ENCODE results near the gene CGB5. TPM values are rescaled to one million over a fixed set of nuclear protein-coding genes. Genes with fewer than 3 reads are reported as not detected.
A peak's percentile ranks its signal among the peaks of the same experiment; 100 is the strongest.
"Not testable (repeated sequence)": the region's sequence is repeated elsewhere in the genome, so short reads cannot be mapped to it uniquely, and the experiment has no call there.

The CGB5 gene
- total RNA-seq, 2 experiments from 2014 or later: not detected

DNA sequence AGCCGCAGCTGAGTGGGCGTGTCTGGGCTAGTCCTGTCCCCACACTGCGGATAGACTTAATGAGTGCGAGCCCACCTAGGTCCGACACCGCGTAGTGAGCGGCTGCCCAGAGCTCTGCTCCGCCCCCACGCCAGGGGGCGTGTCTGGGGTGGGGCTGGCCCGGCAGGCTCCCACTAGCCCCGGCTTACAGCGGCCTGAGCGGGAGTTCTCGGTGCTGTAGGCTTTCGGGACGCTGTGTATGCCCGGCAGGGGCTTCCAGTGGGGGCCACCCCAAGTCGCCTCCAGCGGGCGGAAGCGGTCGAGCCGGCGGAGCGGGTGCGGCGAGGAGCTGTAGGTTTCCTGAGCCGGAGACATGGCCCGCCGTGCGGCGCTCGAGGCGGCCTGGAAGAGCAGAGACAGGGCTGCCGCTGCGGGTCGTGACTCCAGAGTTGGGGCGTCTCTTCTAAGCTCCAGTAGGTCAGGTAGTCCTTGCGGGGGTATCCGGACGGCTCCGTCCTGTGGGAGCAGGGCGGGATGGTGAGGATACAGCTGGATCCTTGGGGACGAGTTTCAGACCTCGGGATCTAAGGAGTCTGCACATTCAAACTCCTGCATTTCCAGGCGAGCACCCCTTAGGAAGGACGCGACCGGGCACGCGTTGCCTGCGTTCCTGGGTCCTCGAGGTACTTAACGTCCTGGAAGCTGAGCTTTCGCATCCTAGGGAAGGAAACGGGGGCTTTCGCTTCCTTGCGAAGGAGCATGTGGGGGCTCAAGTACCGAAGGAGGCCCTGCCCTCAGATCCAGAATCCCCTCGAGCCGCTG is 12.7 kb downstream of the CGB5 start:
- H3K9me3 Mint-ChIP-seq: no peaks in the 10 kb centered on the region
- H3K4me3 Mint-ChIP-seq: peak overlapping the region; percentile 51
- ChIA-PET POLR2A (no interaction called here), CTCF (interaction anchor here (0.6 to 2.0 kb wide), 5 partner anchors 10 to 363 kb away, joined by 3 to 6 read pairs (median 3); no protein-coding TSS in a partner anchor)
- H3K27ac Mint-ChIP-seq: no peak overlapping the region
- peaks cover 54% of the 10 kb centered on the region for H3K27me3 Mint-ChIP-seq
- peaks cover 23% of the 10 kb centered on the region for H3K4me1 Mint-ChIP-seq
- DNase-seq: peak; percentile 41
- H3K36me3 Mint-ChIP-seq (ENCODE audit: low read depth): no peaks in the 10 kb centered on the region

DNA sequence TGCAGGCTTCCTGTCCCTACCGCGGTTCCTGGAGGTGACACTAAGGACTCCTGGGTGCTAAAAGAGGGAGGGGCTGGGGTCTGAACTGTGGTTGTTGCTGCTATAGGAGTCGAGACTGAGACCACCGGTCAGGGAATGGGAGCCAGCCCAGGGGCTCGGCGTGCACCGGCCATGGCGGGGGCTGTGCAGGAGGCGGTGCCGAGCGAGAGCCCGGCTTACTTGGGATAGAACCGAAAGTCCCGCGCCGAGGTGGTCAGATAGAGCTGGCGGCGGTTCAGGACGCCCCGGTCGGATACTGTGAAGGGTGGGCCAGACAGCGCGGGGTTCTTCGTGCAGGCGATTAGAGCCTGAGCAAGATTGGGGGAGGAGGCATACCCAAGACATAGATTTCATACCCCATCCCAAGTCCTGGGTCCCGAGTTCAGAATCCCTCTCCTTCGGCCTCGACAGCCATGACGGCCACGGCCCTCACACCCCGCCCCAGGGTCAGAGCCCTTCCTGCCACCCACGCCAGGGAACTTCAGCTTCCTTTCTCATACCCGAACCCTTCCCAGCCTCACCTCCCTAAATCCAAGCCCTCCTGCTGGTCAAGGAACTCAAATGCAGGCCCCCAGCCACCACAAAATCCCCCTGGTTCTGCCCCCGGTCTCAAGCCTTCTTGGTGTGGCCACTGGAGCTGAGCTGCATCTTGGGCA is 13.4 kb downstream of the CGB5 start:
- H3K9me3 Mint-ChIP-seq; H3K36me3 Mint-ChIP-seq (ENCODE audit: low read depth); POLR2A ChIA-PET; H3K27ac Mint-ChIP-seq; DNase-seq: not testable (repeated sequence)
- Mint-ChIP-seq H3K4me1 (peaks cover 23% of the 10 kb centered on the region), H3K27me3 (peaks cover 58% of the 10 kb centered on the region), H3K4me3 (peak overlapping the region; percentile 51)
- CTCF ChIA-PET: interaction anchor here (0.6 to 2.0 kb wide), 7 partner anchors 9 to 215 kb away, joined by 3 to 7 read pairs (median 3); partner anchors contain the start of gene LIN7B

DNA sequence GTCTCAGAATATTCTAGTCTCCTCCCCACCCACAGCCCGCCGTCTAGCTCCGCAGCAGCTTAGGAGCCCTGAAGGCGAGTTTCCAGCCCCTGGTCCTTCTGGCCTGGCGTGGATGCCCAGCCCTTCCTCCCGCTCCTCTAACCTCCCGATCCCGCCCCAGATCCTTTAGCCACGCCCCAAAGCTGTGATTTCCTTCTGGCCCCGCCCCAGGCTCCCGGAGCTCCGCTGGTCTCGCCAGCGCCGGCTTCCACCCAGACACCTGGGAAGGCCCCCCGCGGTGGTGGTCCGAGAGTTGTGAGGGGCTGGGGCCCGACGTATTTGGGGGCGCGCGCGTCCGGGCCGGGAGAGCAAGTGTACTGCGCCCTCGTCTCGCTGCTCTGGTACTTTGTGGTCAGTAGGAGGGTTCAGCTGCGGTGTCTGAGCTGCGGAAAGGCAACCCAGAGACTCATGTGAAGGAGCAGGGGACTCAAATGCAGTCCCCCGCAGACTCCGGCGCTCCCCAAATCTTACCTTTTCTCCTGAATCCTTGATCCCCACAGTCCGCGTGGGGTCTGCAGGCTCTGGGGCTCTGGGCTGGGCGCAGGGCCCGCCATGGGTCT is 14.1 kb downstream of the CGB5 start, which contains the start of gene CGB7:
Gene CGB7 (minus strand): TSS at position 114 of the 599 bp plus-strand sequence. CDS start 2,374 bp downstream, outside the sequence.
- ChIA-PET CTCF (interaction anchor here (0.6 to 2.0 kb wide), 7 partner anchors 8 to 216 kb away, joined by 3 to 7 read pairs (median 3); partner anchors contain the start of gene LIN7B), POLR2A (no interaction called here)
- H3K27me3 Mint-ChIP-seq: peaks cover 59% of the 10 kb centered on the region
- peak; percentile 30 for DNase-seq
- H3K4me1 Mint-ChIP-seq: peaks cover 23% of the 10 kb centered on the region
- H3K36me3 Mint-ChIP-seq (ENCODE audit: low read depth): no peaks in the 10 kb centered on the region
- no peaks in the 10 kb centered on the region for H3K9me3 Mint-ChIP-seq
- peak within 1 kb of the TSS; percentile 51 for H3K4me3 Mint-ChIP-seq
- no peak within 1 kb of the TSS for H3K27ac Mint-ChIP-seq

DNA sequence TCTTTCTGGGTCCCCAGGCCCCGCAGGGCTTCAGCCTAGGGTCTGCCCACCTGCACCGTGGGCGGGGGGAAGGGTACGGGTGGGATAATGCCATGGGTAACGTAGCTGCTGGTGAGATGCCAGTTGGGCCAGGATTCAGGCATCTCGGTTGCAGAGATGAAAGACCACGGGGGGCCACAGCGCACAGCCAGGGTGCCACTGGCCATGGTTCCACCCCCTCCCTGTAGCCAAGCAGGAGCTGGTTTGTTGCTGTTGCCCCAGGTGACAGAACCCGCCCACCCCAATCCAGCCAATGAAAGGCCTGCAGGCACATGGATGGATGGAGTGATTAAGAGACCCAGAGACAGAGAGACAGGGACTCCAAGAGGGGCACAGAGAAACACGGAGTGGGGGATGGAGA is 14.9 kb downstream of the CGB5 start:
- no peaks in the 10 kb centered on the region for H3K9me3 Mint-ChIP-seq
- no peak for DNase-seq
- peaks cover 23% of the 10 kb centered on the region for H3K4me1 Mint-ChIP-seq
- POLR2A ChIA-PET: no interaction called here
- H3K4me3 Mint-ChIP-seq: no peak overlapping the region
- no peaks in the 10 kb centered on the region for H3K36me3 Mint-ChIP-seq (ENCODE audit: low read depth)
- H3K27me3 Mint-ChIP-seq: peaks cover 66% of the 10 kb centered on the region
- H3K27ac Mint-ChIP-seq: no peak overlapping the region
- CTCF ChIA-PET: interaction anchor here (0.8 to 1.6 kb wide), 3 partner anchors 38 to 140 kb away, joined by 3 to 7 read pairs (median 6); a partner anchor contains a TSS

DNA sequence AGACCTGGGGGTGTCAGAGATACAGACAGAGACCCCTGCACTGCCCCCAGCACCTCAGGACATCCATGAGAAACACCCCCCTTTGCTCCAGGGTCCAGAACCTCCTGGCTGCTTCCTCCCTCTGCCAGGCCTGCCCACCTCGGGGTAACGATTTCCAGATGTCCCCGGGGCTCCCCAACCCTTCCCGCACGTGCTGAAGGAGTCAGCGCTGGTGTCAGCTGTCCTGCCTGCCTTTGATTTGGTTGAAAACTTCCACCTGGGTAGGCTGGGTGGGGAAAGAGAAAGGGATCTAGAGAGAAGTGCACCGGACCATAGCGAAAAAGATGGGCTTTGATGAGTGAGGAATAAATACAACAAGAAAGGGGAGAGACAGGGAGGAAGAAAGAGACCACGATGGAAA is 15.4 kb downstream of the CGB5 start:
- CTCF ChIA-PET: no interaction called here
- no peak for DNase-seq
- Mint-ChIP-seq H3K36me3 (ENCODE audit: low read depth) (no peaks in the 10 kb centered on the region), H3K27ac (no peak overlapping the region), H3K4me1 (peaks cover 23% of the 10 kb centered on the region), H3K4me3 (no peak overlapping the region), H3K27me3 (peaks cover 71% of the 10 kb centered on the region), H3K9me3 (no peaks in the 10 kb centered on the region)
- POLR2A ChIA-PET: no interaction called here

DNA sequence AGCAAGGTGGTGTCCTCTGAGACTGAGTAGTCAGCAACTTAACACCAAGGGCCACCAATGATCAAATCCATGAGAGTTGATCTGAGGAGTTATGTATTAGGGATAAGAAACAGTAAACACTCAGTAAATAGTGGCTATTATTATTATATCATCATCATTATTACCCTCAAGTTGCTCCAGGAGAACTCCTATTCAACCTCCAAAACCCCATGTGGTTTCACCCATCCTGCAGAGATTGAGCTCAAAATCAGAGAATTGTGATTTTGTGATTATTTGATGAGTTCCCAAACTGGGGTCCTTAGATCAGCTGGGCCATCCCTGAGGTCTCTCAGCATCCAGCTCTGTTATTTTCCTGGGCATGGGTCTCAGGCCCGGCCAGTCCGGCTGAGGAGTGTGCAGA is 17.4 kb downstream of the CGB5 start:
- H3K36me3 Mint-ChIP-seq (ENCODE audit: low read depth): no peaks in the 10 kb centered on the region
- H3K4me1 Mint-ChIP-seq: peaks cover 20% of the 10 kb centered on the region
- H3K27ac Mint-ChIP-seq: no peak overlapping the region
- no peak for DNase-seq
- ChIA-PET CTCF (interaction anchor here (0.6 to 1.5 kb wide), 3 partner anchors 28 to 268 kb away, joined by 3 to 6 read pairs (median 3); no protein-coding TSS in a partner anchor), POLR2A (no interaction called here)
- no peak overlapping the region for H3K4me3 Mint-ChIP-seq
- H3K9me3 Mint-ChIP-seq: no peaks in the 10 kb centered on the region
- H3K27me3 Mint-ChIP-seq: peaks cover 74% of the 10 kb centered on the region

DNA sequence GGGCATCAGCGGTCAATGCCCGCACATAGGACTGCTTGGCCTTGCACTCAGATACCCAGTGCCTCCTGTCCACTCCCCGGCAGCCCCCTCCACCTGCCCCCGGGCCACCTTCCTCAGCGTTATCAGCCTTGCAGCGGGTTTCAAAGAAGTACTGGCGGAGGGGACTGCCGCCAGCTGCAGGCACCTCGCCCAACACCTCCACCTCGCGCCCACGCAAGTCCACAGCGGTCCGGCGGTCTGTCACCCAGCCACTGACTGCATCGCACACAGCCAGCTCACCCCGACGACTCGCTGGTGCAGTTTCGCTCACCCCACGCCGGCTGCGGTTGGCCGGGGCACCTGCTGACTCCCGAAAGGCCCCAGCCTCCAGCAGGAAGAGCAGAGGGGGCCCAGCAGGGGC is 17.8 kb downstream of the CGB5 start:
- no peak for DNase-seq
- H3K4me3 Mint-ChIP-seq: no peak overlapping the region
- H3K4me1 Mint-ChIP-seq: peaks cover 17% of the 10 kb centered on the region
- H3K27me3 Mint-ChIP-seq: peaks cover 75% of the 10 kb centered on the region
- H3K27ac Mint-ChIP-seq: no peak overlapping the region
- CTCF ChIA-PET: interaction anchor here (0.6 to 0.7 kb wide), 2 partner anchors 27 to 267 kb away, joined by 3 read pairs; no protein-coding TSS in a partner anchor
- no peaks in the 10 kb centered on the region for H3K9me3 Mint-ChIP-seq
- no peaks in the 10 kb centered on the region for H3K36me3 Mint-ChIP-seq (ENCODE audit: low read depth)
- POLR2A ChIA-PET: no interaction called here

DNA sequence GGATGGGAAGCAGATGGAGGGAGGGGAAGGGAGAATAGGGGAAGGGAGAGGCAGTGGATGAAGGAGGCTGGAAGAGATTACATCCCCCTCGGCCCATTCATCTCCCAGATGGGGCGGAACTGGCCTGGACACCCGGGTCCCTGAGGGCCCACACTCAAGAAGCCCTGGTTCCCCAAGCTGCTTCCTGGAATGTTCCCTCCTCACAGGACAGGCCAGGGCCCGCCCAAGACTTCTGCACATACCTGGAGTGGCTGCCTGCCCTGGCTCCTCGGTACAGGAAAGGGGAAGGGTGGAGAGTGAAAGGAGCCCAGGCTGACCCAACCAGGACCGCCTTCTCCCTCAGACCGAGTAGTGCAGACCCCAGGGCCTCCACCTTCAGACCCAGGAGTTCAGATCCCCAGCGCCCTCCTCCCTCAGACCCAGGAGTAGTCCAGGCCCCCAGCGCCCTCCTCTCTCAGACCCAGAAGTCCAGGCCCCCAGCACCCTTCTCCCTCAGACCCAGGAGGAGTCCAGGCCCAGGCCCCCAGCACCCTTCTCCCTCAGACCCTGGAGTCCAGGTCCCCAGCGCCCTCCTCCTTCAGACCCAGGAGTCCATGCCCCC is 20.5 kb downstream of the CGB5 start:
- Mint-ChIP-seq H3K4me1 (no peaks in the 10 kb centered on the region), H3K4me3 (no peak overlapping the region), H3K9me3 (no peaks in the 10 kb centered on the region), H3K27me3 (peaks cover 70% of the 10 kb centered on the region), H3K36me3 (ENCODE audit: low read depth) (no peaks in the 10 kb centered on the region), H3K27ac (no peak overlapping the region)
- ChIA-PET CTCF (no interaction called here), POLR2A (no interaction called here)
- no peak for DNase-seq

DNA sequence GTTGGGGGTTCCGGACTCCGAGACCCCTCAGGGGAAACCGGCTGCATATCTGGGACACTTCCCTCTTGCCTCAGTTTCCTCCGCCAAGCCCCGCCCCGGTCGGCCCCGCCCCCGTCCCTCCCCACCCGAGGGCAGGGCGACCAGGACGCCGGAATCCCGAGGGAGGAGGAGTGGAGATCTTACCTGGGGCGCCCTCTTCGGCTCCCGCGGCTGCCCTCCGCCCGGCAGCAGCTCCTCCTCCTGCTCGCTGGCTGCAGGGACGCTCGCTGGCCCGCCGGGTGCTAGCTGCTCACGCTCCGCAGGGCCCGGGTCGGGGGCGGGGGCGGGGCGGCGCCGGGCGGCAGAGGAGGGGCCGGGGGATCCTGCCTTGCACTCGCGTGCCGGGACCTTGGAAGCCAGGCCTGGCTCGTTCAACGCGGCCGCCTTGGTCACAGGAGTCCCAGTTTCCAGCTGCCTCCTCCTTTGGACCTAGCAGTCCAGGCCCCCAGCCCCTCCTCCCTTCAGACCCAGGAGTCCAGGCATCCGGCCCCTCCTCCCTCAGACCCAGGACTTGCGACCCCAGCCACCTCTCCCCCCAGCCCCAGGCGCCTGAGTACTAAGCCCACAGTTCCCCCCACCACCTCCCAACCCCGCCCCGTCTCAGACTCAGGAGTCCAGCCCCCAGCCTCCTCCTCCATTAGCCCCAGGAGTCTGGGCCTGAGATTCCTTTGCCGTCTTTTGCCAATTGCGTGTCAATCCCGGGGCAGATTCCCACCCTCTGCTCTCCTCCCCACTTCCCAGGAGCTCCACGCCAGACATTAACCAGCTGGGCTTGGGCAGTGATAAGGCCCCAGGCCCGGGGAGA is 21.3 kb downstream of the CGB5 start, which contains the start of gene NTF4:
Gene NTF4 (minus strand): TSS at position 51 of the 844 bp plus-strand sequence. CDS start 2,821 bp downstream, outside the sequence.
- Mint-ChIP-seq H3K27ac (no peak within 1 kb of the TSS), H3K4me3 (no peak within 1 kb of the TSS), H3K9me3 (no peaks in the 10 kb centered on the region), H3K36me3 (ENCODE audit: low read depth) (no peaks in the 10 kb centered on the region), H3K27me3 (peaks cover 69% of the 10 kb centered on the region), H3K4me1 (no peaks in the 10 kb centered on the region)
- POLR2A ChIA-PET: interaction anchor here (0.6 kb wide), 1 partner anchor 78 kb away, joined by 4 read pairs; no protein-coding TSS in a partner anchor
- no peak for DNase-seq
- CTCF ChIA-PET: interaction anchor here (0.6 to 2.0 kb wide), 2 partner anchors 8 to 19 kb away, joined by 3 to 6 read pairs; no protein-coding TSS in a partner anchor

DNA sequence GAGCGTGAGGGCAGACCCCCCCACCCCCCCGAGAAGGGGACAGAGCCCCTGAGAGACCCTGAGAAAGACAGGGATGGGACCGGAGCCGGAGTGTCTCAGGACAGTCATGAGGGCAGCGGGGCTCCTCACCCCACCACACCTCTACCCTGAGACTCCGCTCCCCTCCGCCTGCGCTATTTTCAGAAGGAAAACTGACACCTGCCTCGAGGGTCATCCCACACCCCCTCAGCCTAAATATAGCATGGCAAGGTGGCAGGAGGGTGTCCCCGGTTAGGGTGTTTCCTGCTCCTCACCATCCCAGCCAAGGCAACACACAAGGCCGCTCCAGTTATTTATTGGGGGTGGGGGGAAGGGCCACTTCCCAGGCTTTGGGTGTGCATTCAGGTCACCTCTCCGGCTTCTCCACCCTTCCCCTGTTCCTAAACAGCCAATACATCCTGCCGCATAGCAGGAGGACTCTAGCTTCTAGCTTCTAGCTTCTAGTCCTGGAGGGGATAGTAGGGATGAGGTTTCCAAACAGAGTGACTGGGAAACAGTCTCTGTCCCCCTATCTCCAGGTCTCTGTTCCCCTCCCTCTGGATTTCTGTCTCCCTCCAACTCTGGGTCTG is 22.4 kb downstream of the CGB5 start:
- POLR2A ChIA-PET: no interaction called here
- Mint-ChIP-seq H3K27ac (no peak overlapping the region), H3K4me1 (no peaks in the 10 kb centered on the region), H3K27me3 (peaks cover 69% of the 10 kb centered on the region), H3K36me3 (ENCODE audit: low read depth) (no peaks in the 10 kb centered on the region), H3K4me3 (no peak overlapping the region), H3K9me3 (peaks cover 6% of the 10 kb centered on the region)
- DNase-seq: no peak
- CTCF ChIA-PET: interaction anchor here (2.0 kb wide), 1 partner anchor 9 kb away, joined by 6 read pairs; no protein-coding TSS in a partner anchor

DNA sequence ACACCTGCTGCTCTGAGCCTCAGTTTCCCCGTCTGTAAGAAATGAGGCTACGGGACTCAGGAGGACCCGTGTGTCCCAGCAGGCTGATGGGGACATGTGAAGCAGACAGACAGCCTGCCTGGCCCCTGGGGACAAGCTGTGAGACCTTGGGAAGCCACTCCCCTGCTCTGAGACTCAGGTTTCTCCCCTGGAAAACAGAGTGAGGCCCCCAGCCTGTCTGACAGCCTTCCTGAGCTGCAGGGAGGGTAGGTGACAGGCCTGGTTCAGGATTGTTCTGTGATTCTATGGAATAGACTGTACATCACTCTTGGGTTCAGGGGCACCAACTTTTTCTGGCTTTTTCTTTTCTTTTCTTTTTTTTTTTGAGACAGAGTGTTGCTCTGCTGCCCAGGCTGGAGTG is 23.9 kb downstream of the CGB5 start:
- peaks cover 2% of the 10 kb centered on the region for H3K4me1 Mint-ChIP-seq
- H3K27me3 Mint-ChIP-seq: peaks cover 72% of the 10 kb centered on the region
- CTCF ChIA-PET: no interaction called here

More for the DNA sequence above, 23.9 kb downstream of the CGB5 start:
- Mint-ChIP-seq H3K9me3 (peaks cover 6% of the 10 kb centered on the region), H3K4me3 (no peak overlapping the region), H3K36me3 (ENCODE audit: low read depth) (no peaks in the 10 kb centered on the region), H3K27ac (no peak overlapping the region)
- POLR2A ChIA-PET: no interaction called here
- DNase-seq: no peak

Data from activated CD4-positive, alpha-beta T cell treated with anti-CD3 and anti-CD28 coated beads, Interleukin-2, amount 10 ng/mL, durations not matched to agents 7 days and 5 days (primary cell).